OCI-LY7 (cell line): ENCODE data around the gene CCDC187. TPM values are rescaled to one million over a fixed set of nuclear protein-coding genes. Genes with fewer than 3 reads are reported as not detected.

Source experiments
- BruUV-seq: library from RNA; stranded (reverse); fragments of 400-500 nt; replicated peaks from 2 replicates; lab custom pipeline; 2021; lab: Mats Ljungman, UMichigan
- CTCF ChIA-PET: fragments of 300-600 bp; sonication (Branson Sonifier 250); formaldehyde crosslinking; loops from one replicate; lab custom pipeline; 2022; ENCODE audit warnings: antibody characterized with exemption; ENCODE audit not compliant: unreplicated experiment; lab: Charles Lee
- POLR2A ChIA-PET: fragments of 300-600 bp; sonication (Branson Sonifier 250); formaldehyde crosslinking; loops from one replicate; lab custom pipeline; 2022; ENCODE audit warnings: antibody characterized with exemption; lab: Charles Lee
- DNase-seq: peaks from one replicate; pipeline ENCODE4 v3.0.0-alpha.2; 2015; ENCODE audit warnings: low spot score
- H2AFZ ChIP-seq: fragments of 200-600 bp; sonication (generic), shearing (Covaris generic); 2 replicates; pipeline ENCODE4 v1.6.1; 2014; ENCODE audit warnings: mild to moderate bottlenecking, antibody characterized with exemption, low read length, moderate library complexity
- H3K27ac ChIP-seq: fragments of 200-600 bp; sonication (generic); 2 replicates; pipeline ENCODE4 v1.5.1; 2014; ENCODE audit warnings: mixed run types, low read depth, mild to moderate bottlenecking, moderate library complexity, low read length, inconsistent platforms; ENCODE audit not compliant: poor library complexity, severe bottlenecking
- H3K36me3 ChIP-seq: fragments of 200-600 bp; sonication (generic); 2 replicates; pipeline ENCODE4 v1.6.1; 2014; ENCODE audit warnings: mild to moderate bottlenecking, antibody characterized with exemption, low read length, moderate library complexity, mixed read lengths; ENCODE audit not compliant: insufficient read depth
- H3K4me1 ChIP-seq: fragments of 200-600 bp; sonication (generic); 2 replicates; pipeline ENCODE4 v1.5.1; 2014; ENCODE audit warnings: mild to moderate bottlenecking, low read length; ENCODE audit not compliant: insufficient read depth, poor library complexity, severe bottlenecking
- H3K4me2 ChIP-seq: fragments of 200-600 bp; sonication (generic); 2 replicates; pipeline ENCODE4 v1.6.1; 2014; ENCODE audit warnings: mild to moderate bottlenecking, low read length
- H3K4me3 ChIP-seq: fragments of 200-600 bp; sonication (generic); 2 replicates; pipeline ENCODE4 v1.5.1; 2014; ENCODE audit warnings: mild to moderate bottlenecking, low read depth, low read length; ENCODE audit not compliant: poor library complexity, severe bottlenecking
- H3K79me2 ChIP-seq: fragments of 200-600 bp; sonication (generic); 2 replicates; pipeline ENCODE4 v1.6.1; 2016; ENCODE audit warnings: low read depth, mild to moderate bottlenecking, low read length, moderate library complexity, mixed read lengths; ENCODE audit not compliant: insufficient read depth
- H3K9me2 ChIP-seq: fragments of 200-600 bp; sonication (generic); 2 replicates; pipeline ENCODE4 v1.6.1; 2016; ENCODE audit warnings: mild to moderate bottlenecking, low read length, mixed read lengths; ENCODE audit not compliant: insufficient read depth
- H3K9me3 ChIP-seq: fragments of 200-600 bp; sonication (generic); 2 replicates; pipeline ENCODE4 v1.6.1; 2014; ENCODE audit warnings: mild to moderate bottlenecking, mixed run types, low read length, mixed read lengths
- H4K20me1 ChIP-seq: fragments of 200-600 bp; sonication (generic); 2 replicates; pipeline ENCODE4 v1.6.1; 2014; ENCODE audit warnings: mild to moderate bottlenecking, antibody characterized with exemption, low read length, moderate library complexity, mixed read lengths; ENCODE audit not compliant: insufficient read depth
- CTCF ChIP-seq: fragments of 200-600 bp; sonication (generic); conservative IDR thresholded peaks from 2 replicates; pipeline ENCODE4 v1.5.1; 2014; ENCODE audit warnings: mild to moderate bottlenecking, antibody characterized with exemption, low read length, moderate library complexity, mixed read lengths
- EZH2phosphoT487 ChIP-seq: fragments of 200-600 bp; sonication (generic); IDR thresholded peaks from 2 replicates; pipeline ENCODE4 v1.6.1; 2018; ENCODE audit warnings: low read depth, borderline replicate concordance, mild to moderate bottlenecking, mixed run types, antibody characterized with exemption, low read length, moderate library complexity, mixed read lengths
- intact Hi-C: fragments of 100-400 bp; cut with micrococcal nuclease; formaldehyde crosslinking; loops from one replicate; pipeline ENCODE4 v1.10.0; 2022; ENCODE audit not compliant: unreplicated experiment
- total RNA-seq, 2 experiments: library from RNA; depleted of rRNA in 1 of 2; stranded (reverse); fragments of >200 nt in 1 of 2; shearing (Covaris generic) in 1 of 2; gene quantifications; 2 replicates each; pipeline ENCODE4 v1.2.3, GENCODE V29; 2014 to 2022

The CCDC187 gene
- total RNA-seq, 2 experiments from 2014 or later, result not detected

- Histone ChIP-seq H3K4me1 (peaks cover 26% of the 10 kb centered on the region), H3K79me2 (peaks cover 37% of the 10 kb centered on the region), H4K20me1 (peaks cover 20% of the 10 kb centered on the region; the same call in 1 of the 2 replicates), H3K36me3 (peaks cover 88% of the 10 kb centered on the region), H3K9me3 (no peaks in the 10 kb centered on the region), H3K4me2 (no peak overlapping the region), H3K9me2 (no peaks in the 10 kb centered on the region), H3K27ac (no peak overlapping the region), H2AFZ (no peak overlapping the region), H3K4me3 (no peak overlapping the region)
- intact Hi-C loops, result no loop called here
- no TSS peak for BruUV-seq
- TF ChIP-seq CTCF (no peak), EZH2phosphoT487 (no peak)
- DNase-seq, result no peak
- CTCF ChIA-PET, result no interaction called here
- POLR2A ChIA-PET, result no interaction called here
These were observed 68.7 kb downstream of the CCDC187 start for GRCh38 chr9:136235171-136235570.

GRCh38 chr9:136234597-136234996 is 69.3 kb downstream of the CCDC187 start:
- H4K20me1 ChIP-seq, result peaks cover 19% of the 10 kb centered on the region; the same call in 1 of the 2 replicates
- ChIA-PET CTCF (interaction anchor here (0.6 to 0.7 kb wide), 2 partner anchors 20 to 65 kb away, joined by 3 to 10 read pairs; no protein-coding TSS in a partner anchor), POLR2A (no interaction called here)
- H3K9me3 ChIP-seq, result no peaks in the 10 kb centered on the region
- no peak overlapping the region for H3K27ac ChIP-seq
- H3K36me3 ChIP-seq, result peaks cover 87% of the 10 kb centered on the region
- H2AFZ ChIP-seq, result no peak overlapping the region
- no peak for TF ChIP-seq CTCF
- no peak for TF ChIP-seq EZH2phosphoT487
- intact Hi-C loops, result no loop called here
- peaks cover 21% of the 10 kb centered on the region for H3K4me1 ChIP-seq
- DNase-seq, result no peak
- peaks cover 31% of the 10 kb centered on the region for H3K79me2 ChIP-seq
- H3K4me2 ChIP-seq, result no peak overlapping the region
- H3K9me2 ChIP-seq, result no peaks in the 10 kb centered on the region
- no peak overlapping the region for H3K4me3 ChIP-seq
- BruUV-seq, result no TSS peak

GRCh38 chr9:136233868-136234267 is 70.0 kb downstream of the CCDC187 start:
- intact Hi-C loops, result no loop called here
- H3K4me3 ChIP-seq, result no peak overlapping the region
- H2AFZ ChIP-seq, result no peak overlapping the region
- H3K27ac ChIP-seq, result no peak overlapping the region
- CTCF ChIA-PET, result interaction anchor here (0.6 to 0.7 kb wide), 2 partner anchors 21 to 66 kb away, joined by 3 to 10 read pairs; no protein-coding TSS in a partner anchor
- POLR2A ChIA-PET, result no interaction called here
- no peaks in the 10 kb centered on the region for H3K9me3 ChIP-seq
- H3K36me3 ChIP-seq, result peaks cover 83% of the 10 kb centered on the region
- H4K20me1 ChIP-seq, result peaks cover 12% of the 10 kb centered on the region; the same call in 1 of the 2 replicates
- peaks cover 13% of the 10 kb centered on the region for H3K4me1 ChIP-seq
- H3K79me2 ChIP-seq, result peaks cover 28% of the 10 kb centered on the region
- H3K4me2 ChIP-seq, result no peak overlapping the region
- no peak for DNase-seq
- no TSS peak for BruUV-seq
- TF ChIP-seq CTCF, result no peak
- TF ChIP-seq EZH2phosphoT487, result no peak
- H3K9me2 ChIP-seq, result no peaks in the 10 kb centered on the region
